Mesendoderm (in vitro differentiated cells): ENCODE data around the gene CHCHD6.

Experiments used
- DNase-seq: peaks from one replicate; pipeline ENCODE4 v3.0.0; 2013
- H2AK5ac ChIP-seq: 2 replicates; pipeline ENCODE4 v1.6.1; 2013; ENCODE audit warnings: low read length, inconsistent platforms
- H2BK120ac ChIP-seq: 2 replicates; pipeline ENCODE4 v1.6.1; 2013; ENCODE audit warnings: low read depth, mild to moderate bottlenecking, low read length, moderate library complexity, mixed read lengths
- H2BK15ac ChIP-seq: replicated peaks from 2 replicates; pipeline ENCODE4 v1.6.1; 2013; ENCODE audit warnings: low read depth, mild to moderate bottlenecking, moderate library complexity
- H2BK5ac ChIP-seq: 2 replicates; pipeline ENCODE4 v1.6.1; 2013; ENCODE audit warnings: low read length, inconsistent platforms
- H3K18ac ChIP-seq: 2 replicates; pipeline ENCODE4 v1.6.1; 2013; ENCODE audit warnings: mild to moderate bottlenecking, low read length, mixed read lengths
- H3K23ac ChIP-seq: one replicate; pipeline ENCODE4 v1.6.1; 2013; ENCODE audit warnings: low read length
- H3K27ac ChIP-seq: 2 replicates; pipeline ENCODE4 v1.5.1; 2013; ENCODE audit warnings: low read depth, mild to moderate bottlenecking, inconsistent platforms, low read length, moderate library complexity
- H3K27me3 ChIP-seq: 2 replicates; pipeline ENCODE4 v1.6.1; 2013; ENCODE audit warnings: low read length, control low read depth, mild to moderate bottlenecking, inconsistent platforms; ENCODE audit not compliant: insufficient read depth, poor library complexity
- H3K36me3 ChIP-seq: 2 replicates; pipeline ENCODE4 v1.6.1; 2013; ENCODE audit warnings: low read length, inconsistent platforms; ENCODE audit not compliant: control insufficient read depth, insufficient read depth
- H3K4ac ChIP-seq: one replicate; pipeline ENCODE4 v1.6.1; 2013; ENCODE audit warnings: low read depth, mild to moderate bottlenecking, low read length, moderate library complexity
- H3K4me1 ChIP-seq: 2 replicates; pipeline ENCODE4 v1.6.1; 2013; ENCODE audit warnings: low read depth, low read length, inconsistent platforms; ENCODE audit not compliant: control insufficient read depth
- H3K4me2 ChIP-seq: 2 replicates; pipeline ENCODE4 v1.6.1; 2013; ENCODE audit warnings: low read length
- H3K4me3 ChIP-seq: 2 replicates; pipeline ENCODE4 v1.5.1; 2013; ENCODE audit warnings: mild to moderate bottlenecking, low read length
- H3K56ac ChIP-seq: one replicate; pipeline ENCODE4 v1.6.1; 2013; ENCODE audit warnings: low read length
- H3K79me1 ChIP-seq: 2 replicates; pipeline ENCODE4 v1.6.1; 2013; ENCODE audit warnings: low read length, inconsistent platforms
- H3K79me2 ChIP-seq: 2 replicates; pipeline ENCODE4 v1.6.1; 2013; ENCODE audit warnings: mild to moderate bottlenecking, low read length; ENCODE audit not compliant: control insufficient read depth, insufficient read depth
- H3K9ac ChIP-seq: 2 replicates; pipeline ENCODE4 v1.6.1; 2013; ENCODE audit warnings: low read length, inconsistent platforms
- H4K5ac ChIP-seq: one replicate; pipeline ENCODE4 v1.6.1; 2013; ENCODE audit warnings: low read length
- H4K8ac ChIP-seq: one replicate; pipeline ENCODE4 v1.6.1; 2013; ENCODE audit warnings: low read depth, mild to moderate bottlenecking, control low read depth, low read length, moderate library complexity
- WGBS: extraction: QIAGEN DNeasy Blood & Tissue Kit; methylation state at CpG from one replicate; pipeline ENCODE4 v1.1.7; 2013; ENCODE audit warnings: low lambda C conversion rate, missing lambda C conversion rate; ENCODE audit not compliant: insufficient coverage; ENCODE audit errors: extremely low coverage; 5-methylcytosine and 5-hydroxymethylcytosine counted together

The CHCHD6 gene

GRCh38 chr3:126668450-126669401, 35.3 kb upstream of the CHCHD6 start:
- H3K56ac ChIP-seq: no peak overlapping the region
- no peak for DNase-seq
- no peak overlapping the region for H2BK15ac ChIP-seq
- H2BK120ac ChIP-seq: no peak overlapping the region
- no peak overlapping the region for H3K4me3 ChIP-seq
- H2BK5ac ChIP-seq: no peak overlapping the region
- H3K4me1 ChIP-seq: no peaks in the 10 kb centered on the region
- H3K79me1 ChIP-seq: no peaks in the 10 kb centered on the region
- H3K9ac ChIP-seq: no peak overlapping the region
- no peak overlapping the region for H4K5ac ChIP-seq
- no peak overlapping the region for H3K4ac ChIP-seq
- H3K36me3 ChIP-seq: no peaks in the 10 kb centered on the region
- no peaks in the 10 kb centered on the region for H3K79me2 ChIP-seq
- H3K27me3 ChIP-seq: no peaks in the 10 kb centered on the region
- H3K18ac ChIP-seq: no peak overlapping the region
- H4K8ac ChIP-seq: no peak overlapping the region
- no peak overlapping the region for H3K23ac ChIP-seq
- no CpG with 5 or more reads among the region's 13 CpGs for WGBS
- no peak overlapping the region for H2AK5ac ChIP-seq
- H3K27ac ChIP-seq: no peak overlapping the region
- H3K4me2 ChIP-seq: no peak overlapping the region

GRCh38 chr3:126671521-126671920, 32.5 kb upstream of the CHCHD6 start:
- Histone ChIP-seq H2AK5ac (no peak overlapping the region), H2BK15ac (no peak overlapping the region), H3K4me1 (no peaks in the 10 kb centered on the region), H4K8ac (no peak overlapping the region), H3K4ac (no peak overlapping the region), H3K79me2 (no peaks in the 10 kb centered on the region), H3K18ac (no peak overlapping the region), H3K27ac (no peak overlapping the region), H2BK120ac (no peak overlapping the region), H3K79me1 (no peaks in the 10 kb centered on the region), H3K4me3 (no peak overlapping the region), H3K9ac (no peak overlapping the region), H3K4me2 (no peak overlapping the region), H3K36me3 (no peaks in the 10 kb centered on the region), H4K5ac (no peak overlapping the region), H2BK5ac (no peak overlapping the region), H3K56ac (no peak overlapping the region), H3K23ac (no peak overlapping the region), H3K27me3 (no peaks in the 10 kb centered on the region)
- WGBS: no CpG with 5 or more reads among the region's 1 CpG
- DNase-seq: peak; percentile 61

GRCh38 chr3:126672340-126672739, 31.7 kb upstream of the CHCHD6 start:
- H2AK5ac ChIP-seq: no peak overlapping the region
- no peak overlapping the region for H2BK15ac ChIP-seq
- H4K8ac ChIP-seq: no peak overlapping the region
- DNase-seq: no peak
- no peaks in the 10 kb centered on the region for H3K36me3 ChIP-seq
- no peak overlapping the region for H3K56ac ChIP-seq
- H3K79me2 ChIP-seq: no peaks in the 10 kb centered on the region
- no peak overlapping the region for H3K9ac ChIP-seq
- H3K23ac ChIP-seq: no peak overlapping the region
- no peak overlapping the region for H2BK120ac ChIP-seq
- no peak overlapping the region for H4K5ac ChIP-seq
- H3K4ac ChIP-seq: no peak overlapping the region
- no peak overlapping the region for H3K18ac ChIP-seq
- H2BK5ac ChIP-seq: no peak overlapping the region
- no peaks in the 10 kb centered on the region for H3K79me1 ChIP-seq
- H3K4me1 ChIP-seq: no peaks in the 10 kb centered on the region
- no peak overlapping the region for H3K4me2 ChIP-seq
- no peak overlapping the region for H3K27ac ChIP-seq
- H3K27me3 ChIP-seq: no peaks in the 10 kb centered on the region
- WGBS: no CpG with 5 or more reads among the region's 7 CpGs
- no peak overlapping the region for H3K4me3 ChIP-seq

GRCh38 chr3:126672741-126673140, 31.3 kb upstream of the CHCHD6 start:
- DNase-seq: no peak
- no peak overlapping the region for H3K23ac ChIP-seq

GRCh38 chr3:126676919-126677705, 26.9 kb upstream of the CHCHD6 start:
- H3K9ac ChIP-seq: no peak overlapping the region
- H3K56ac ChIP-seq: no peak overlapping the region
- no peak overlapping the region for H3K4me3 ChIP-seq
- no peak overlapping the region for H4K5ac ChIP-seq
- H3K4me1 ChIP-seq: peaks cover 3% of the 10 kb centered on the region
- no peak overlapping the region for H2AK5ac ChIP-seq
- no peak overlapping the region for H2BK120ac ChIP-seq
- no CpG with 5 or more reads among the region's 7 CpGs for WGBS
- H3K79me1 ChIP-seq: no peaks in the 10 kb centered on the region
- H3K36me3 ChIP-seq: no peaks in the 10 kb centered on the region
- H2BK5ac ChIP-seq: no peak overlapping the region
- H3K23ac ChIP-seq: no peak overlapping the region
- no peaks in the 10 kb centered on the region for H3K27me3 ChIP-seq
- no peaks in the 10 kb centered on the region for H3K79me2 ChIP-seq
- no peak overlapping the region for H3K18ac ChIP-seq
- no peak for DNase-seq
- H3K4me2 ChIP-seq: no peak overlapping the region
- no peak overlapping the region for H2BK15ac ChIP-seq
- no peak overlapping the region for H3K27ac ChIP-seq
- H4K8ac ChIP-seq: no peak overlapping the region
- H3K4ac ChIP-seq: no peak overlapping the region

More at GRCh38 chr3:126672741-126673140, 31.3 kb upstream of the CHCHD6 start:
- Histone ChIP-seq H3K56ac (no peak overlapping the region), H3K79me1 (no peaks in the 10 kb centered on the region), H3K18ac (no peak overlapping the region), H3K27ac (no peak overlapping the region), H3K36me3 (no peaks in the 10 kb centered on the region), H3K27me3 (no peaks in the 10 kb centered on the region), H3K79me2 (no peaks in the 10 kb centered on the region), H3K4me1 (no peaks in the 10 kb centered on the region), H3K4ac (no peak overlapping the region), H4K5ac (no peak overlapping the region), H4K8ac (no peak overlapping the region), H3K4me2 (no peak overlapping the region), H2AK5ac (no peak overlapping the region), H2BK15ac (no peak overlapping the region), H3K4me3 (no peak overlapping the region), H3K9ac (no peak overlapping the region), H2BK120ac (no peak overlapping the region), H2BK5ac (no peak overlapping the region)
- no CpG with 5 or more reads among the region's 6 CpGs for WGBS
